PFSK-1 (cell line): ENCODE results near the gene SMYD1.

ENCODE experiments used
- FOXP2 ChIP-seq: optimal IDR thresholded peaks from 2 replicates; pipeline ENCODE3; 2011; ENCODE audit warnings: borderline replicate concordance, control low read depth, inconsistent platforms; ENCODE audit not compliant: insufficient read depth; ENCODE audit errors: extremely low read length, extremely low read depth
- POLR2AphosphoS5 ChIP-seq: IDR thresholded peaks from 2 replicates; pipeline ENCODE4 v1.6.1; 2012; ENCODE audit warnings: low read depth, mild to moderate bottlenecking, control low read depth, low read length, moderate library complexity
- SIN3A ChIP-seq: IDR thresholded peaks from 2 replicates; pipeline ENCODE4 v1.6.1; 2012; ENCODE audit warnings: mild to moderate bottlenecking, low read length, moderate library complexity, borderline replicate concordance; ENCODE audit not compliant: insufficient read depth
- TAF1 ChIP-seq: IDR thresholded peaks from 2 replicates; pipeline ENCODE4 v1.6.1; 2012; ENCODE audit warnings: low read length, control low read depth, borderline replicate concordance; ENCODE audit not compliant: insufficient read depth
- TF ChIP-seq, protein P1 (sequence below), 2 experiments: IDR thresholded peaks; 2 replicates each; pipeline versions ENCODE4 v1.6.1 to v1.8.0; 2011 to 2012; ENCODE audit warnings: low read depth in 2 of 2, low read length in 2 of 2, control low read depth in 1 of 2, inconsistent platforms in 1 of 2, mild to moderate bottlenecking in 1 of 2, moderate library complexity in 1 of 2; ENCODE audit not compliant: insufficient read depth in 1 of 2

DNA sequence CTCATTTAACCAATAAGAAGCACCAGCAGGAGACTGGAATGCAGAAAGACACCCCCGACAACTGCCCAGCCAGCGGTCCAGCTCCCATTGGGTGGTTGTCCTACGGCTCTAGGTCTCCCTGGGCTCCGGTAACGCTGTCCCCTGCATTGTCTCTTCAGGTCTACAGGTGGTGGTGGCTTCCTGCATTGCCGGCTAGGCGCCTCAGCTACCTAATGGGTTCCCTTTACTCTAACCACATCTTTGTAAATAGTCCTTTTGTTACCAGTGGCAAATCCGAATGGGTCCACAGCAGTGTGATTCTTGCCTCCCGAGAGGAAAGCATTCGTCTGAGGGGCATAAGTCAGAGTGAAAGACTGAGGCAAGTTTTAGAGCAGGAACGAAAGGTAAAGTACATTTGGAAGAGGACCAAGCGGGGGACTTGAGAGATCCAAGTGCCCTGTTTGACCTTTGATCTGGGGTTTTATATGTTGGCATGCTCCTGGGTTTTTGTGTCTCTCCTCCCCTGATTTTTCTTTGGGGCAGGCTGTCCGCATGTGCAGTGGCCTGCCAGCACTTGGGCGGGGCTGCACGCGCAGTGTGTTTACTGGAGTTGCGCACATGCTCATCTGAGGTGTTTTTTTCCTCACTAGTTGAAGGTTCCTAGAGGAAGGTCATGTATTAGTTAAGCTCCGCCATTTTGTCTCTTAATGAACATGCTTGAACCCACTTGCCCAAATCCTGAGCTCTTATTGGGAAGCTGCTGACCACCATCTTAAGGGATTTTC is 49.2 kb downstream of the SMYD1 start:
- TF ChIP-seq POLR2AphosphoS5 (no peak), SIN3A (no peak), TAF1 (no peak), FOXP2 (no peak)
- TF ChIP-seq, protein P1, sequence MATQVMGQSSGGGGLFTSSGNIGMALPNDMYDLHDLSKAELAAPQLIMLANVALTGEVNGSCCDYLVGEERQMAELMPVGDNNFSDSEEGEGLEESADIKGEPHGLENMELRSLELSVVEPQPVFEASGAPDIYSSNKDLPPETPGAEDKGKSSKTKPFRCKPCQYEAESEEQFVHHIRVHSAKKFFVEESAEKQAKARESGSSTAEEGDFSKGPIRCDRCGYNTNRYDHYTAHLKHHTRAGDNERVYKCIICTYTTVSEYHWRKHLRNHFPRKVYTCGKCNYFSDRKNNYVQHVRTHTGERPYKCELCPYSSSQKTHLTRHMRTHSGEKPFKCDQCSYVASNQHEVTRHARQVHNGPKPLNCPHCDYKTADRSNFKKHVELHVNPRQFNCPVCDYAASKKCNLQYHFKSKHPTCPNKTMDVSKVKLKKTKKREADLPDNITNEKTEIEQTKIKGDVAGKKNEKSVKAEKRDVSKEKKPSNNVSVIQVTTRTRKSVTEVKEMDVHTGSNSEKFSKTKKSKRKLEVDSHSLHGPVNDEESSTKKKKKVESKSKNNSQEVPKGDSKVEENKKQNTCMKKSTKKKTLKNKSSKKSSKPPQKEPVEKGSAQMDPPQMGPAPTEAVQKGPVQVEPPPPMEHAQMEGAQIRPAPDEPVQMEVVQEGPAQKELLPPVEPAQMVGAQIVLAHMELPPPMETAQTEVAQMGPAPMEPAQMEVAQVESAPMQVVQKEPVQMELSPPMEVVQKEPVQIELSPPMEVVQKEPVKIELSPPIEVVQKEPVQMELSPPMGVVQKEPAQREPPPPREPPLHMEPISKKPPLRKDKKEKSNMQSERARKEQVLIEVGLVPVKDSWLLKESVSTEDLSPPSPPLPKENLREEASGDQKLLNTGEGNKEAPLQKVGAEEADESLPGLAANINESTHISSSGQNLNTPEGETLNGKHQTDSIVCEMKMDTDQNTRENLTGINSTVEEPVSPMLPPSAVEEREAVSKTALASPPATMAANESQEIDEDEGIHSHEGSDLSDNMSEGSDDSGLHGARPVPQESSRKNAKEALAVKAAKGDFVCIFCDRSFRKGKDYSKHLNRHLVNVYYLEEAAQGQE (IDR thresholded peaks at IDR 0.05; ENCODE audit: insufficient read depth in 1 of 2, low read depth in 2 of 2, low read length in 2 of 2) = no peak
